NCI-H510A (cell line): ENCODE results near the gene LBH.
A peak's percentile ranks its signal among the peaks of the same experiment; 100 is the strongest.

Source experiments
- DNase-seq: peaks from one replicate; lab custom pipeline; 2025; lab: John Stamatoyannopoulos, UW

LBH gene

DNA sequence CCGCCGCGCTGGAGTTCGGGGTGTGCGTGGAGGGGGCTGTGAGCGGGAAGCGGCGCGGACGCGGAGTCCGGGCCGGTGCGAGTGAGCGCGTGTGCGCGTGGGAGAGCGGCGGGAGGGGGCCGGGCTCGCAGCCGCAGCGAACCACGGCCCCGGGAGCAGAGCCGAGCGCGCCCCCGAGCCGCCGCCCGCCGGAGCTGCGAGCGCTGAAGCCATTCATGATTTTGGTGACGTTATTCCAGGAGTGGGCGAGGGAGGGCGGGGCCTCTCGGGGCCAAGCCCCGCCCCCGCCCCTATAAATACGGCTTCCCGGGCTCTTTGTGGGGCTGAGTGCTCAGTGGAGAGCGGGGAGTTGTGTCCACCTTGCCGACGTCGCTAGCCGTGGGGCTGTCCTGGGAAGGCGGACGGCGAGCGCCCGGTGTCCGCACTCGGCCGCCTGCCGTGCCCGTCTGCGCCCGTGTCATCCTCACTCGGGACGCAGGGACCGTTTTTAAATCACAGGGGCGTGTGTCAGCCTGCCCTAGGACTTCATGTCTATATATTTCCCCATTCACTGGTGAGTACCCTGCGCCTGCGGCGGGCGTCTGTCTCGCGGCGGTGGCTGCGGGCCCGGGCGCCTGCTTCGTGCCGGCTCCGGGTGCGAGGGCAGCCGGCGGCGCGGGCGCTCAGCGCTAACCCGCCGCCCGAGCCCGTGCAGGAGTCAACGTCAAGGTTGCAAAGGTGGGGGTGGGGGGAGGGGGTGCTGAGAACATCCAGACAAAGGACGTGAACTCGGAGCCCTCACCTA, at the start of gene LBH:
Gene LBH, plus strand, starts transcription at position 323 of the 784 bp plus-strand sequence. Its CDS starts 205 bp downstream, at position 528.
- DNase-seq, result no peak

DNA sequence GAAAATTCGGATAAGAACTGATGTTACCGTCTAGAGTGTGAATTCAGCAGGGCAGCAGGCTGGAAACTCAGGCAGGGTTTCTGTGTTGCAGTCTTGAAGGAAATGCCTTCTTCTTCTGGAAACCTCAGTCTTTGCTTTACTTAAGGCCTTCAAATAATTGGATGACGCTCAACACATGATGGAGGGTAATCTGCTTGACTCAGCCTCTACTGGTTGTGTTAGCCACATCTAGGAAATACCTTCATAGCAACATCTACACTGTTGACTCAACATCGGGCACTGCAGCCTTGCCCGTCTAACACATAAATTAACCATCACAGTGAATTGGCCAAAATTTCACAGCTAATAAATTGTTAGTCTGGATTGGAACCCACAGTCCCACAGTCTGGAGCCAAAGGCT, 47.3 kb upstream of the LBH start:
- no peak for DNase-seq

DNA sequence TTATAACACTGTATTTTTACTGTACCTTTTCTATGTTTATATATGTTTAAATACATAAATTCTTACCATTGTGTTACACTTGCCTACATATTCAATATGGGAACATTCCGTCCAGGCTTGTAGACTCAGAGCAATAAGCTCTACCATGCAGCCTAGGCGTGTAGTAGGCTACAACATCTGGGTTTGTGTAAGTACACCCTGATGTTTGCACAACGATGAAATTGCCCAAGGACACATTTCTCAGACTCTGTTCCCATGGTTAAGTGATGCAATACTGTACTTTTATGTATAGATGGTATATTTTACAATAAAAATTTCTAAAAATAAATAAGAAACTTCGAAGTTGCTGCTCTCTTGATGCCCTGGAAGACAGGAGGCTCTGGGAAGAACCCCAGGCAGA, 46.2 kb upstream of the LBH start:
- DNase-seq, result no peak

DNA sequence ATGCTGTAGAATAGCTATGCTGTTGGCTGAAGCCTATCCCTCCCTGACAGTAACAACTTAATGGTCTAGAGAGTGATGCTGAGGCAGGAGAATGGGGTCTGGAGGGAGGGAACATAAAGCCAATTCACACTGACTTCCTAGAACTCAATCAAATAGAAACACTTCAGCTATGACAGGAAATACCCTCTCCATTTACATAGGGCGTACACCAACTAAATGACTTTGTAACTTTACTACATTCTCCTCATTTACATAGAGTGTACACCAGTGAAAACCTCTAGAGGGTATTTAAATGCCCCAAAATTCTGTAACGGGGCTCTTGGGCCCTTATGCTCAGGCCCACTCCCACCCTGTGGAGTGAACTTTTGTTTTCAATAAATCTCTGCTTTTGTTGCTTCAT, 43.0 kb upstream of the LBH start:
- DNase-seq, result no peak

DNA sequence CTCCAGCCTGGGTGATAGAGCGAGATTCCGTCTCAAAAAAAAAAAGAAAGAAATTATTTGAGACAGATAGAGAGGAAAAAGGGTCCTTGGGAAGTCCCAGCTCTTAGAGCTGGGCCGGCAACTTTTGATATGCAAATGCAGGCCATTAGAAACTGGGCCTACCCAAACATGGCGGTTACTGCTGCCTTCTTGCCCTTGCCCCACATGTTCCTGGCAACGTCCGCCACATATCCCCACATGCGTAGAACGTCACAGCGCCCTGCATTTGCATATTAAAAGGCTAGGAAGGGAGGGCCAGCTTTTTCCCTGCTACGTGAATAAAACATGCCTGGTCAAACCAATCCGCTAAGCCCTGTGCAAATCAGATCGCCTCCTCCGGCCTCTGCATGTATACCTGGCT, 40.7 kb upstream of the LBH start:
- no peak for DNase-seq

DNA sequence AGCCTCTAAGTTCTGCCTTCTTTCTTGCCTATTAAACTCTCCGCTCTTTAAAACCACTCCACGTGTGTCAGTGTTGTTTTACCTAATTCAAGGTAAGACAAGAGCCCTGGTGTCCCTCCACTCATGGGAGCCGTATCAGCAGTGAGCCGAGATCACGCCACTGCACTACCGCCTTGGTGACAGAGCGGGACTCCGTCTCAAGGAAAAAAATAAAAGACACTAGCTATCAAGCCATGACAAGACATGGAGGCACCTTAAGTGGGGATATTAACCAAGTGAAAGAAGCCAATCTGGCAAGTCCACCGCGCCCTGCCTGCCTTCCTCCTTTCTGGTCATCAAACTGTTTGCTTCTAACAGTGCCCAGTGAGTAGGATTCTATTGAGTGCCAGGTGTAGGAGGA, 40.2 kb upstream of the LBH start:
- DNase-seq, result no peak

DNA sequence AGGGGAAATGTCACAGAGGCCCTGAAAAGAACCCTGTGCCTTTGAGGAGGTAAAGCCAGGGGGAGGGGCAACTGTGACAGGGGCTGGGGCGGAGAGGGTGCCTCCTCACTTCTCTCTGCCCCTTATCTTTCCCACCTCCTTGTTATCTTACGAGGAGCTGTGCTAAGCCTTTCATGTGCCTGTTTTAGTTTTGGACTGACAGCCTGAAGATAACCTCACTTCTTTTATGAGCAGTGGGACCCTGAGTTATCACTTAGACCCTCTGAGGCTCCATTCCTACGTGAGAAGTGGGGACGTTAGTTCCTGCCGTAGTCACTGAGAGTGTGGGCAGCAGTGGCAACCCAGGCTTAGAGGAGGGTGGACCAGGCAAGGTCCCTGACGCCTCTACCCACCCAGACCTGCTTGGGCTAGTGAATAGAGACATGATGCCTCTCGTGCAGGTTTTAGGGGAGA, 39.5 kb upstream of the LBH start:
- DNase-seq, result no peak

DNA sequence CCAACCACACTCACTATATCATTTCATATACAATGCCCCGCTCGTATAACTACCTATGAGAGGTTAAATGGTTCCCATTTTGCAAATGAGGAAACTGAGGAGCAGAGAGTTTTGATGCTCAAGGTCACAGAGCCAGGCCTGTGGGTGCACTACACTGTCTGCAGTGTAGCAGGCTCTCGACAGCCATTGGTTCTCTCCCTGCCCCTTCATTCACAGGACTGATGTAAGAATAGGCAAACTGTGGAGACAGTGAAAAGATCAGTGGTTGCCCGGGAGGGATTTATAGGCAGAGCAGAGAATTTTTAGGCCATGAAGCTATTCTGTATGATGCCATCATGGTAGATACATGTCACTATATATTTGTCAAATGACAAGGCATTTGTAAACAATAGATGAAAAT, 39.0 kb upstream of the LBH start:
- no peak for DNase-seq

DNA sequence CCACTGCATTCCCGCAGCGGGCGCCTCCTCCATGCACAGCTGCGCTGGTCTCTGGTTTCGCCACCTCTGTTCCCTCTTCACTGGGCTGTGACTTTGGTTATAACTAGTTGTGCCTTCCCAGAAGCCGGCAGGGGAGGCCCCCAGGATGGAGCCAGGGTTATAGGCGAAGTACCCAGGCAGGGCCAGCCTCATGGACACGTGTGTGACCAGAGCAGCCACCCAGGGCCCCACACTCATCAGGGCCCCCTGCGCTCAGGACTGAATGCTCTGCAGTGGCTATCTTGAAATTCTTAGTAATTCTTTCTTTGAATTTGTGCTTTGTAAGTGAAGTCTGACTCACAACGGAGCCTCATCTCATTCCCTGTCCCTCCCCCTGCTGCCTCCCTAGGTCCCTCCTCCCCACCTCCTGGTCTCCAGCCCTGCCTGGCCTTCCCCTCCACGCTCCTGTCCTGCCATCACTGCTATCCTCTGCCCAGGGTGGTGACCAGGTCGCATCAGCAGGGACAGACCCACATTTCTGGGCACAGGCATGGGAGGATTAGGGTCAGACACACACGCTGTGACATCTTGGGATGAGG, 38.1 kb upstream of the LBH start:
- DNase-seq, result no peak

DNA sequence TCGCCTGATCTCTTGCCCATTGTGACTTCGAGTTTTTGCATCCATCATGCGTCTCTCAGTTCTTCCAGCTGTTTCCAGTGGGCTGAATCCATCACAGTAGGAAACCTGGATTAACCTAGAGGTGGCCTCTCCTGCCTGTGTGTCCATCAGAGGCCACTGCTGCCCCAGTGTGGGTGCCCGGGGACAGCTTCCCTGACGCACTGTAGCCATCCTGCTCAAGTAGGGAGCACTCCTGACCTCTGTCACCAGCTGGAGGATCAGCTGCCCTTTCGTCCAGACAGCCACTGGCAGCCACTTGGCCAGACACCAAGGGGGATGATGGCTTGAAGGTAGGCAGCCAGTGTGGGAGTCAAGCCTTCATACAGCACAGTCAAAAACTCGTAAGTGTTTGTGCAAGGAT, 36.9 kb upstream of the LBH start:
- no peak for DNase-seq

DNA sequence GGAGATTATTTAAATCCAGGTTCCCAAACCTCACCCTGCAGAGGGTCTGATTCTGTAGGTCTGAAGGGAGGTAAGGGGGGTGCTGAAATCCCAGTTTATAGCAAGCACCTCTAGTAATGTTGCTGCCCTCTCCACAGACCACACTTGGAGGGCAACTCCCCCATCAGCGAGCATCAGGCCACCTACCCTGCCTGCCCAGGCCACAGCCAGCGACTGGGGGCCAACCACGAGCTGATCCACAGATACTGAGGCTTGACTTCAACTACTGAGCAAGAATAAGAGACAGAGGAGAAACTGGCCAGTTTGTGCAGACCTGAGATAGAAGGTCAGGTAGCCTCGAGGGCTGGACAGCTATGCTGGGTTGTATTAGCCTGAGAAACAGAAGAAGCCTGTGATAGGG, 36.3 kb upstream of the LBH start:
- DNase-seq, result no peak

DNA sequence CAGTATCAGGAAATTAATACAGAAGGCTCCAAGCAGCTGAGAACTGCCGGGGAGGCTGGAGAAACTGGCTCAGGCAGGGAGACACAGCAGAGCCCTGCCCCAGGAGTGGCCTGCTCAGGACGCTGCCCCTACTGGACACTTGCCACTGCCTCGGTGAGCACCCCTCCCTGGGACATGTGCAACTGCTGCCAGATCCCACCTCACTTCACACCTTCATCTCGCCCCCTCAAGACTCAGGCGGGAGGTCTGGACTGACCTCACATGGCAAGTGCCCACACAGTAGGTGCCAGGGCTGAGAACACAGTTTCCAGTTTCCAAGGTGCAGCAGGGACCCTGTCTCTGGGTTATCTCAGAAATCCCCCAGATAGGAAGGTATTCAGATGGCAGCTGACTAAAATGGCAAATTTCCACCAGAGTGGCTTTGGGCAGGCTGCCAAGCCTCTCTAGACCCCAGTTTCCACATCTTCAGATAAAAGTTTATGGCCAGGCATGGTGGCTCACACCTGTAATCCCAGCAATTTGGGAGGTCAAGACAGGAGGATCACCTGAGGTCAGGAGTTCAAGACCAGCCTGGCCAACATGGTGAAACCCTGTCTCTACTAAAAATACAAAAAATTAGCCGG, 33.7 kb upstream of the LBH start:
- DNase-seq, result no peak

DNA sequence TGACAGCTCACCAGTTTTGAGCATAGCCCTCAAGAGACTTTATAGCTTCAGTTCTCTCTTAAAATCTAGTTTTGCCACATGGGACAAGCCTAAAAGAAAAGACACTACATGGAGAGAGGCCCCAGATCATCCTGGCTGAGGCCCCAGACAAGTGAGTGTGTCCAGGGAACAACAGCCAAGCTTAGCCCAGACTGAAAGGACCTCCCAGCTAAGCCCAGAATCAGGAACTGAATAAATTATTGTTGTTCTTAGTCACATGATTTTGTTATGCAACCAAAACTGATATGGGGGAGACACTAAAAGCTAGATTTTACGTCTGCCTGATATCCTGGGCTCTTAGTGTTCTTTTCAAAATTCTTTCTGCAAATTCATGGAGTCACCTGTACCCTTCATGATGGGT, 29.3 kb upstream of the LBH start:
- DNase-seq, result no peak

DNA sequence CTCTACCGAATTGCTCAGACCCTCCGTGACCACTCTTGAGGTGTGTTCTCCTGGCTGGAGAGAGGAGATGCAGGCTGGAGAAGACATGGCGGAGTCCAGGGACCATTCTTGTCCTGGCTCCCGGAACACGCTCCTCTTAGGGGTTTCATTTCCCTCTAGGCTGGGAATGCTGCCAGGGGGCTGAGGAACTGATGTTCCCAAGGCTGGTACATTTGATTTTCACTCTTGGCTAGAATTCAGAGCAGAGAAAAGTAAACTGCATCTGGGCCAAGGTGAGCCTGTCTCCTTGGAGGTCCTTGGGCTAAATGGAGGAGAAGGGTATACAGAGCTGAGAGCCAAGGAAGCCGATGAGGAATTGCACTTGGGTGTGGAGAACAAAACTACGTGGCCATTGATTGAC, 28.2 kb upstream of the LBH start:
- no peak for DNase-seq

DNA sequence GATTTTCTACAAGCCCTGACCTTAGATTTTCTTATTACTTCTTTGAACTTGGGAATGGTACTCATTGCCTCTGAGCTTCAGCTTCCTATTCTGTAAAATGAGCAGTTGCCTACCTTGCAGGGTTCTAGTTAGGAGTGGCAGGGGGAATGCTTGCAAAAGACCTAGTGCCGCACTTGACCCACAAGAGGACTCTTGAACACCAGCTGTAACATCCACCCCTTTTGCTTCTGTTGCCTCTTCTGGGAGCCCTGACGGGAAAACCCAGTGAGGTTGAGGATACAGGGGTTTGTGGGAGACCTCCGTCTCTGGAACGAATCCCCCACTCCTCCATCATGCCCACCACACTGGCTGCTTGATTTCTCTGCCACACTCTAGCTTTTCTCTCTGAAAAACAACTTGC, 27.1 kb upstream of the LBH start:
- DNase-seq, result peak; percentile 40

DNA sequence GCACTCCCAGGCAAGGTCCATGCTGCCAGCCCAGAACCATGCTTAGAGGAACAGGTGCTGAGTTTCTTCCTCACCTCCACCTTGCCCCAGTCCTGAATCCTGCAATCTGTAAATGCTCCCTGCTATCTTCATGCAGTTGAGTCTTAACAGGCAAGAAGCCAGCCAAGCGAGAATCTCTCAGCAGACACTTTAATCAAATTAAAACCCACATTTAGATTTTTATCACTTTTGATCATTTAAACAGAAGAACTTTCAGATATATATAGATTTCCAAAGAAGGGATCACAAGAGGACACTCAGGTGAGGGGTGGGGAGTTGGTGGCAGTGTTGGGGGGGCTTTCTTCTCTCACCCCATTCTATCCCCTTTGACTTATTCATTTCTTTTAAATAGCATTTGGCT, 25.9 kb upstream of the LBH start:
- DNase-seq, result no peak

DNA sequence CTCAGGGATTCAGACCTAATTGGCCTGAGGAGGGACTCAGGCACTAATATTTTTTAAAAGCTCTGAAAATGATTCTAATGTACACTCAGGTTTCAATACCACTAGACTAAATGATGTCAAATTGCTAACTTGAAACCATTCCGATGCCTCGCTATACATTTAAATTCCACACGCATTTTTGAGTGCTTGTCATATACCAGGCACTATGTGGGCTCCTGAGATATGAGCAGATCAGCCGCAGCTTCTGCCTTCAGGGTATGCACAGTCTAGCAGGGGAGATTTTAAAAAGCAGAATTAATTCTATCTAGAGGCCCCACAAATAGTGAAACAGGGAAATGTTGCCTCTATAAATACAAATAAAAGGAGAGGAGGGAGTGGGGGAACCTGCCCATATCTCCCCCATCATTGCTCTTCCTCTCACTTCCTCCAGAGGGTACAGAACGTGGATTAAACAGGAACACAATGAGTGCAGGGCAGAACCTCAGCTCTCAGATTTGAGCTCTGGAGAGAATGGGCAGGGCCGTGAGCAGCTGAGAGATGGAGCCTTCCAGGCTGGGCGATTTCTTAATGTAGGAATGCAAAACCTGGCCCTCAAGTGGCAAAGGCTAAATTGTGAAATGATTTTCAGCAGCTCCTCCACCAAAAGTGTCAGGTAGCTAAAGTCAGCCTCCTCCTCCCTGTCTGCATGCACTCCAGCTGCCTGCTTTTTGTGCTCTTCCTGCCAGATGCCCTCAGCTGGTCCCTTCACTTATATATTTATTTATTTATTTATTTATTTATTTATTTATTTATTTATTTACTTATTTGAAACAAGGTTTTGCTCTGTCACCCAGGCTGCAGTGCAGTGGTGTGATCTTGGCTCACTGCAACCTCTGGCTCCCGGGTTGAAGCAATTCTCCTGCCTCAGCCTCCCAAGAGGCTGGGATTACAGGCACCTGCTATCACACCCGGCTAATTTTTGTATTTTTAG, 24.6 kb upstream of the LBH start:
- no peak for DNase-seq

DNA sequence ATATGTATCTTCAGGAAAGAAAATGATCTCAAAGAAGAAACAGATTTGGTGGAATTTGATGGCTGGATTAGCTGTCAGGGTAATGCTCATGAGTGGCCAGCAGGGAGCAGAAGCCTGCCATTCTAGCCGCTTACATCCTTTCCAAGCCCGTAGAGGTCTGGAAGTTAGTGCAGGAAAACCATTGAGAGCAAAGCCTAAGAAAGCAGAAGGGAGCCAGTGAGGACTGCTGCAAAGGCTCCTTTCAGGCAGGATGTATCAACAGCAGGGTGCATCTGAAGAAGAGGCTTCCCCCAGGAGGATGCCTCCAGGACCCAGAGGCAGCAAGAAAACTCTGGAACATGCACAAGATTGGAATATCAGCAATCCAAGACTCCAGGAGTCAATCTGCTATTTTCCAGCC, 22.9 kb upstream of the LBH start:
- DNase-seq, result peak; percentile 43

DNA sequence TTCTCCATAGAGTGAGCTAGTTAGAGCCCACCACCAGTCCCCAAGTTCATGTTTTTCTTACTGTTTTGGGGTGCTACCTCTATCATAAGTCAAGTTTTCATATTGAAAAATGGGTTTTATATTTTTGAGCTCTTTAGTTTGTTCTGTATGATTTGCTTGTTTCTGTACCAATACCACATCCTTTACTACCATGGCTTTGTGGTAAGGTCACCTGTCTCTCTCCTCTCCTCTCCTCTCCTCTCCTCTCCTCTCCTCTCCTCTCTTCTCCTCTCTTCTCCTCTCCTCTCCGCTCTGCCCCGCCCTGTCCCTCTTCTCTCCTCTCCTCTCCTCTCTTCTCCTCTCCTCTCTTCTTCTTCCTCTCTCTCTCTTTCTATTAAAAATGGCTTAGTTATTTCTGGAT, 22.1 kb upstream of the LBH start:
- no peak for DNase-seq

DNA sequence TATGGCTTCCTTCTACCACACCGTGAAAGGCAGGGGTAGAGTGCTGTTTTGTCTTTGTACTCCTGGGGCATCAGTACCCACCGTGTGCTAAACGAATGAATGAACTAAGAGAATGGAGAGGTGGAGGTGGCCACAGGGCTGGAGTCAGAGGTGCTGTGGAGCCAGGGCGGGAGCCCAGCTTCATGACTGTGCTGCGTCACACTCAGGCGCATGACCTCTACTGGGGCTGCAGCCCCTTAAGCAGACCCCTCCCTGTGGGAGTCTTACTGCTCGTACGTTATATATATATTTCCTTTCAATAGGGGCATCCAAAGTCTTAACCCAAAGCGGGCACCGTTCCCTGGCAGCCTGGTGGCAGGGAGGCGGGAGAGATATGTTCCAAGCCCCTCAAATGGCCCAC, 18.0 kb upstream of the LBH start:
- no peak for DNase-seq

DNA sequence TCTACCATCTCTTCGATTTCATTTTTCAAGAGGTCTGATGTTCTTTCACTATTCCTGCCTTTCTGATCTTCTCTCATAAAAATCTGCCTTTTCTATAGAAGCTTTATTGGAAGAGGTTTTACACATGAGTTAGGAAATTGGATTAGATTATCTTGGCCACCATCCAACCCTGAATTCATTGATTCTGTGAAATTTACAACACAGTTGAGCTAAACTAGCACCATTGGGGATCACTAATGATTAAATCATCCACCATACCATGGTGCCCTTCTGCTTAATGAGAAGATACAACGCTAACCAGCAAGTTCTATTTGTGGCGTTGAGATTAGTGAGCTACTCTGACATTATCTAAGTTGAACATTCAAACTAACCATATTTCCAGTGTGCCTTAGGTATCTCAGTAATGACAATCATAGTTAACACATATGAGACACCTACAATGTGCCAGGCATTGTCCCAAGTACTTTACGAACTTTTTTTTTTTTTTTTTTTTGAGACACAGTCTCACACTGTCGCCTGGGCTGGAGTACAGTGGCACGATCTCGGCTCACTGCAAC, 17.3 kb upstream of the LBH start:
- no peak for DNase-seq

DNA sequence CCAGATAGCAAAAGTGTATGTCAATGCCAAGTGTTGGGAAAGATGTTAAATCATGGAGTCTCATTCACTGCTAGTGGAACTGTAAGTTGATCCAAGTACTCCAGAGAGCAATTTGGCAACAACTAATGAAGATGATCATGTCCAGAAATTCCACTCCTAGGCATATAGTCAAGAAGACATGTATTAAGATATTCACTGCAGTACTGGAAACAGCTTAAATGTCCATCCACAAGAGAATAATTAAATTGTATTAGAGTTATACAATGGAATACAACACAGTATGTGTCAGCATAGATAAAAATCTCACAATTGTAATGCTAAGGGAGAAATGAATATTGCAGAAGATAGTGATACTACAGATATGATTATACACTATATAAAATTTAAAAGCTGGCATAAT, 15.2 kb upstream of the LBH start:
- no peak for DNase-seq
